A673 (cell line): ENCODE measurements around the gene CEBPA.

Experiments used
- EZH2 ChIP-seq: fragments of 200-600 bp; sonication (generic); IDR thresholded peaks from 2 replicates; pipeline ENCODE4 v1.6.1; 2017; ENCODE audit warnings: borderline replicate concordance, low read depth, mild to moderate bottlenecking, mixed read lengths, antibody characterized with exemption, low read length; ENCODE audit not compliant: poor library complexity, severe bottlenecking
- TF ChIP-seq, protein P1 (sequence below): fragments of 300-800, 200-600 bp; sonication (generic); conservative IDR thresholded peaks from 2 replicates; pipeline ENCODE4 v1.5.1; 2017; ENCODE audit warnings: low read depth, mild to moderate bottlenecking, antibody characterized with exemption, low read length, moderate library complexity, mixed read lengths

GRCh38 chr19:33303791-33304345 is 1.5 kb upstream of the CEBPA start:
- TF ChIP-seq, protein P1, sequence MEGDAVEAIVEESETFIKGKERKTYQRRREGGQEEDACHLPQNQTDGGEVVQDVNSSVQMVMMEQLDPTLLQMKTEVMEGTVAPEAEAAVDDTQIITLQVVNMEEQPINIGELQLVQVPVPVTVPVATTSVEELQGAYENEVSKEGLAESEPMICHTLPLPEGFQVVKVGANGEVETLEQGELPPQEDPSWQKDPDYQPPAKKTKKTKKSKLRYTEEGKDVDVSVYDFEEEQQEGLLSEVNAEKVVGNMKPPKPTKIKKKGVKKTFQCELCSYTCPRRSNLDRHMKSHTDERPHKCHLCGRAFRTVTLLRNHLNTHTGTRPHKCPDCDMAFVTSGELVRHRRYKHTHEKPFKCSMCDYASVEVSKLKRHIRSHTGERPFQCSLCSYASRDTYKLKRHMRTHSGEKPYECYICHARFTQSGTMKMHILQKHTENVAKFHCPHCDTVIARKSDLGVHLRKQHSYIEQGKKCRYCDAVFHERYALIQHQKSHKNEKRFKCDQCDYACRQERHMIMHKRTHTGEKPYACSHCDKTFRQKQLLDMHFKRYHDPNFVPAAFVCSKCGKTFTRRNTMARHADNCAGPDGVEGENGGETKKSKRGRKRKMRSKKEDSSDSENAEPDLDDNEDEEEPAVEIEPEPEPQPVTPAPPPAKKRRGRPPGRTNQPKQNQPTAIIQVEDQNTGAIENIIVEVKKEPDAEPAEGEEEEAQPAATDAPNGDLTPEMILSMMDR = no peak
- no peak for TF ChIP-seq EZH2
